NCI-H1048 (cell line): Measurements from ENCODE around the gene MRPL33.

Experiments used
- DNase-seq: peaks from one replicate; lab custom pipeline; 2025; lab: John Stamatoyannopoulos, UW

Gene MRPL33

GRCh38 chr2:27771548-27772335 lies at the start of gene MRPL33:
Gene MRPL33 (plus strand): TSS chr2:27771719. CDS start chr2:27771778, 59 bp downstream.
- DNase-seq = peak; percentile 76

DNA sequence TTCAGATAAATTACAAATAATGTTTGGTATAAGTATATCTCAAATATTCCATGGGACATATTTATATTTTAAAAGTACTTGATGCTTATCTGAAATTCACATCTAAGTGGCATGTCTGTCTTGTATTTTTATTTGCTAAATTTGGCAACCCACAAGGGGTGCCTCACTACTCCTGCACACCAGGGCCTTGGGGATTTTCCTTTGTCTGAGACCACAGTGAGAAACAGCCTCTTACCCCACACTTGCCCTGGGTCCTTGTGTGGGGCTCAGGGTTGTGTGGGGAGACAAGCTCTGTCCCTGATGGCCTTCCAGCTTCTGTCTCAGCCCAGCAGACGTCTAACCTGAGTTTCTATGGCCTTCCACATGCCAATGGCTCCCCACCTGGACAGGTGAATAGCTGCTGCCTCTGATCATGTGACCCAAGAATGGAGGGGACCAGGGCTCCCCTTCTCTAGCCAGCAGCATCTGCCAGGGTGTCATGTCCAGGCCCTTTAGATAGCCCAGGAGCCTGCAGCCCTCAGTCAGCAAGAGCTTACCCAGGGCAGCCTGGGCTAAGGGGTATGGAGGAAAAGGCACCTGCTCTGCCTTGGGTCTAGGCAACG lies 49.5 kb upstream of the MRPL33 start:
- DNase-seq = no peak

DNA sequence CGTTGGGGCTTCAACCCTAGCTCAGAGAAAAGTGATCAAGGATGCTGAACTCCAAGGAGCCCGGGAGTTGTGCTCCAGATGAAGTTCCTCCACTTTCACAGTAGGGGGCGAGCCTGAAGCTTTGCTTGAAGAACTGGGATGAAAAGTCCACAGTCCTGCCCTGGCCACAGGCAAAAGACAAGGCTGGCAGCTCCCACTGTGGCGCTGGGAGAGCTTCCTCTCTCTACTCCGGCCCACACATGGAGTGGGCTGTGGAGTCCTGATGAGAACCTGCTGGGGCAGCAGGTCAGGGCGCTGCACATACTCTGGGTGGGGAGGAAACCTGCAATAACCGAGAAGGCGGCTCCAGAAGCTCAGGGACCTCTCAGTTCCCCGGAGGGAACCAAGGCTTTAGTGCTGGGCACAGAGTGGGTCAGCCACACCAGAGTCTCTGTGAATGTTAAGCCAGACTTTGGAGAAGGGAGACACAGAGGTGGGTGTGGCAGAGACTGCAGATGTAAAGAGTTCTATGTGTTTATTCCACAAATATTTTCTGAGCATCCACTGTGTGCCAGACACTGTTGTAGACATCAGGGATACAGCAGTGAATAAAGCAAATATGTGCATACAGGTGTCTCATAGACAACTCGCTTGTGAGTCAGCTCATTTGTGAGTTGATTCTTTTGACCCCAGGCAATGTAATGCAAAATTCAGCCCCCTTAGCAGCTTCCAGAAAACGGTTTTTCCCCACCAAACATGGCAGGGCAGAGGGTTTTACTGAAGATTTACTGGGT lies 48.0 kb upstream of the MRPL33 start:
- peak; percentile 19 for DNase-seq

- DNase-seq = no peak
Observed at GRCh38 chr2:27724191-27724590, 47.3 kb upstream of the MRPL33 start.

DNA sequence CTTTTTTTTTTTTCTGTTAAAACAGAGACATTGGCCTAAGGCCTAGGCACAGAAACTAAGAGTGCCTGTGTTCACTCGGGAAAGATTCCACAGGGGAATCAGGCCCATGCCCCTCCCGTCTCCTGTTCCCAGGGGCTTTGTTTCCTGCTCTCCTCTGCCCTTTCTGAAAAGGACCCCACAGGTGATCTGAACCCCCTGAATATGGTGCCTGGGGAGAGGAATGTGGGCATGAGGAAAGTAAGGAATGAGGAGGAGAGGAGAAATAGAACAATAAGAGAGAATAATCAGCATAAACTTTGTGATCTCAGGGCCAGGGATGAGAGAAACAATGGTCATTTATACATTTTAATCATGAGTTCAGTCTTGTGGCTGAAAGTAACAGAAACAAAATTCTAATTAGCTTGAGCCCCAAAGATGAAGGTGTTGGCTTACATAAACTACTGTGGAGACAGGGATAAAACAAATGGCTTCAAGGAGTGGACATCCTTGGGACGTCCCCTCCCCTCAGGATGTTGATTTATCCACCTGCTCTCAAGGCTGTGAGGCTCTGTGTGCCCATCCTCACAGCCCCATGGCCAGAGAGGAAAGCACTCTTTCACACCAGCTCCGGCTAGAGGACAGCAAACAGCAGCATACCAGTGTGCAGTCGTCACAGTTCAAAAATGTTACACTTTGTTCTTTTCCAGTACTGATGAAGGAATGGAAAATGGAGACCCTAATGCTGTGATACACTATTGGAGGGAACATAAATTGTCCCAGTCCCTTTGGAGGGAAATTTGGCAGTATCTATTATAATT lies 46.4 kb upstream of the MRPL33 start:
- DNase-seq = no peak

DNA sequence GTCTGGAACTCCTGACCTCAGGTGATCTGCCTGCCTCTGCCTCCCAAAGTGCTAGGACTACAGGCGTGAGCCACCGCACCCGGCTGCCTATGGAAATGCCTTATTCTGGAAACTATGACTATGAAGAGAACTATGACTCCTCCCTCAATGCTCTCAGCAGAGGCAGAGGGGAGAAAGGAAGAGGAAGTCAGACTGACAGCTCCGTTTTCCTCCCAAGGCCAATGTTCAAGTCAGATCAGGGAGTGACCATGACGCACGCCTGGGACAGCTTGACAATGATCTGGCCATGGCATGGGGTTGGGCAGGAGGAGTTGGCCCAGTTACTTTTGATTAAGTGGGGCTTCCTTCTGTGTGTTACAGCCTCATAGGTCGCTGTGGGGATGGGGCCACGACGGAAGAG lies 44.3 kb upstream of the MRPL33 start:
- DNase-seq = no peak

- DNase-seq = no peak
Observed at GRCh38 chr2:27728081-27728858, 43.2 kb upstream of the MRPL33 start.

GRCh38 chr2:27729198-27729597 lies 42.3 kb upstream of the MRPL33 start:
- no peak for DNase-seq

DNA sequence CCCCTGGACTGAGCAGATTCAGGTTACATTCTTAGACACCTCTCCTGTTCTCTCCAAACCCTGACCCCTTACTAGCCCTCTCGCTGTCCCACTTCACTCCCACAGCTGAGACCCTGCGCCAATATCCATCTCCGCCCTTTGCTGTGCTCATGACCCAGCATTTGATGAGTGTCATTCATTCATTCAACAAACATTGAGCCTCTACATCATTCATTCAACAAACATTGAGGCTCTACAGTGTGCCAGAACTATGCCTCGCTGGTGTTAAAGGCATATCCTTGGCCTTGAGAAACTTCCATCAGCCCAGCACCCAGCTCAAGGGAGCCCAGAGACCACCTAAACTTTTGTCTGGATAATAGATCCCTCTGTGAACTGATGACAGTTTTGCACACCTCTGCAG lies 41.9 kb upstream of the MRPL33 start:
- DNase-seq = no peak

- no peak for DNase-seq
Observed at GRCh38 chr2:27730261-27730662, 41.3 kb upstream of the MRPL33 start.

DNA sequence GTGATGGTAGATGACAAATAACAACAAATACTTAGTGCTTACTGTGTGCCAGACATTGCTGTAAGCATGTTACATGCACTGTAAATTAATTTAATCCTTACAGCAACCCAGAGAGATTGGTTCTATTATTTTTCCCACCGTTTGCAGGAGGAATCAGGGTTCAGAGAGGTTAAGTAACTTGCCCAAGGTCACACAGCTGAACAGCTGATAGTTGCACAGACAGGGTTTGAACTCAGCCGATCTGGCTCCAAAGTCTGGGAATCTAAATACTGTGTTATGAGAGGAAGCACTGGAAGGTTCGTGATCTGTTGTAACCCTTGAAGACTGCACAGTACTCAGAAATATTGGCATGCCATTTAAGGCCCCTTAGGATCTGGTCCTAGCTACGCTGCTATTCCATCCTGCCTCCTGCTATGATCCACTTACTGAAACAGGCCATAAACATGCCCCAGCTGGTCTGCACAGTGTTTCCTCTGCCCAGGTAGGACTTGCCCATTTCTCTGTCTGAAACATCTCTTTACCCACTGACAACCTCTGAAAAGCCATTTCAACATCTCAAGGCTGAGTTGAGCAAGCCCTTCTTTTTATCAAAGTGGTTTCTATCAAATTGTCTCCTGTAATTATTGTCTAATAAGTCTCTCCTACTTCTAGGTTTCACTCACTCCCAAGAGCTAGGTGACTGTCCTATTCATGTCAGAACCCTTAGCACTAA lies 40.4 kb upstream of the MRPL33 start:
- no peak for DNase-seq

- no peak for DNase-seq
Observed at GRCh38 chr2:27734305-27734704, 37.2 kb upstream of the MRPL33 start.

DNA sequence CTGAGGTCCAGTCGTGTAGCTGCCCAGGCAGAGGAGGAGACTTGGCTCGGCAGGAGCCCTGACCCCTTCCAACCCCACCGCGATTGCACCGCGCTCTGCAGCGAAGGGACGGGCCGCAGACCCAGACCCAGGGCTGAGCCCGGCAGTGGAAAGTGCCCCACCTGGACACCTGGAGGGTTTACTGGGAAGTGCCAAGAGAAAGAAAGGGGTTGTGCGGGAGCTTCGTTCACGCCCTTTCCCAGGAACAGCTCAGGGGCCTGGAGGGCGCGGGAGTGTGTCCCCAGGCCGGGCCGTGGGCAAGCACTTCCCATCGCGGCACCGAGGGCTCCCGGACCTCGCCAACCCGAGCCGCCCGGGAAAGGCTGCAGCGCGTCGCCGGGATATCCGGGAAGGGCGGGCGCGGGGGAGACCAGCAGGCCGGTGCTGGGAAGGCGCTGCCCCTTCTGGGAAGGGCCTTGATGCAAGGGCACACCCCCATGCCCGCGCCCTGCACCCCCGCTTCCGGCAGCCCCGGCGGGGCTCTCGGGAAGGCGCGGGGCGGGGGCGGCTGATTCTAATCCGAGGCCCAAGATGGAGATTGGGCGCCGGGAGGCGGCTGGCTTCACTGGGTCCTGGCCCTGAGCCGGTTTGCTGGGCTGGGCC lies 36.1 kb upstream of the MRPL33 start:
- no peak for DNase-seq

GRCh38 chr2:27736031-27736889 lies 35.3 kb upstream of the MRPL33 start:
- no peak for DNase-seq

DNA sequence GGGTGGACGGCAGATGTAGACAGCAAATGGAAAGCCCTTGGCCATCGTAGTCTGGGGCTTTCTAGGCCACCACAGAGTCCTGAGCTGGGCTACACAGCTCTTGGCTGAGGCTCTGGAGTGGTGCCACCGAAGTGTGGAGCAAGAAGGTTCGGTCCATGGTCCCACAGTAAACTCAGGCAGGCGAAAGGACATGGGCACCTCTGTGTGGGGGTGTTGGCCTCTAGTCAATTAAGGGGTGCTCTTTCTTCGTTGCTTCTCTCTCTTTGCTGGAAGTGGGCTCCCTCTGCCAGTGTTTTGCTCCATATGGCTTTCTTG lies 34.7 kb upstream of the MRPL33 start:
- no peak for DNase-seq

GRCh38 chr2:27737676-27738348 lies 33.7 kb upstream of the MRPL33 start:
- no peak for DNase-seq

DNA sequence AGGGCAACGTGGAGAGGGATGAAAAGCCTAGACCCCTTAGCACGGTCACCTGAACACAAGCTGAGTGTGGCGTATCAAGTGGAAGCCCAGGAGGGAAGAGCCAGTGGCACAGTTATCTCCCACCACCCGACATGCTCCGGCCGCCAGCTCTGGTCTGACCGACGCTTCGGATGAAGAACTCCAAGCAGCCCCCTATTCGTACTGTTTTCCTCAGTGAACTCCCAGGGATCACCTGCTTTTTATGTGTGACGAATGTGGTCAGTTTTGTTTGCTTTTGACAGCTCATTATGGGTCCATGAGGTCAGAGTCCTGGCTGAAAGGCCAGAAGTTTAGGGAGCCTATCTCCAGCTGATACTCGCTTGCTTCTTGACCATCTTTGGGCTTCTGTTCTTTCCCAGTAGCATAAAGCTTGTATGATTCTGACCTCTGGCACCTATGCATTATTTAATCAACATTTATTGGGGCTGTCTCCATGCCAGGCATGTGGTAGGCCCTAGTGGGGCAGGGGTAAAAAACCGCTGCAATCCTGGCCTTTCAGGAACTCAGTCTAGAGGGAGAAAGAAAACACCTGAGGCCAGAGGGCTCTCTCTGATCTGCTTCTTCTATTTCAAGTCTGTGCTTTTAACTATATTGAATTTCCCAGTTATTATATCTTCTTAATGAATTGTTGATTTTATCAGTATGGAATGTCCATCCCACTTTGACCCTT lies 33.0 kb upstream of the MRPL33 start:
- no peak for DNase-seq

DNA sequence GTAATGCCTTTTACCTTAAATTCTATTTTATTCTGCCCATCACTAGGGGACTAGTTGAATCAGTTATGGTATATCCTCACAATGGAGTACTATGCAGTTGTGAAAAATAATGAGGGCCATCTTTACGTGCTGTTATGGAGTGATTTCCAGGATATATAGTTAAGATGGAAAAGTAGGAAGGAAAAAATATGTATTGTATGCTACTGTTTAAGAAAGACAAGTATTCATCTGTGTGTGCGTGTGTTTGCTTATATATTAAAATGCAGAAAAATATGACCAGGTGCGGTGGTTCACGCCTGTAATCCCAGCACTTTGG lies 32.5 kb upstream of the MRPL33 start:
- no peak for DNase-seq
